ENCODE results near the gene MAP2K3.

DNA sequence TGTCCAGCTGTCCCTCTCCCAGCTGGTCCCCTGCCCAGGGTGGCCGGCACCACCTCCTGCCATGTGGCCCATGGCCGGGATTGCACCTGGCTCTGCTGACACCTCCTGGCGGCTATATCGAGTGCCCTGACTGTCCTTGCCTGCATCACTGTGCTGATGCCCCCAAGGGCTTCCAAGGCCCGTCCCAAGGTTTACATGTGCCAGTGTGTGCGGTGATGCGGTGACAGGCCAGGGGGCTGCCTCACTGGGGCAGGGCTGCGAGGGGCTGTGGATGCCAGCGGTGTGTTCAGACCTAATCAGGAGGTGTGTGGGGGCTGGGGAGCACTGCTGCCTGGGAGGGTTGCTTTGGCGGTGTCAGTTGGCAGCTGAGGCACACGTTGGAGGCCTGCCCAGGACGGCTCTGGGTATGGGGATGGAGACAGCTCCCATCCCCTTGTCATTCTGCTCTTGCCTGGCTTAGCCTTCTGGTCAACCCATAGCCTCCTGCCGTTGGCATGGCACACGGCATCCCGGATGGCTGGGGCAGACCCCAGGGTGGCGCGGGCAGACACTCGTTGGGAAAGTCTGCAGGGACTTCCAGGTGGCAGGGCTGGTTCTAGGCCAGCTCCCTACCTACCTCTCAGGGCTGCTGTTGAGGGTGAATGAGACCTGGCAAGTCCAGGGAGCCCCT, 5.5 kb downstream of the MAP2K3 start:
- TF ChIP-seq EZH2 (IDR thresholded peaks at IDR 0.05): no peak
- no peak for TF ChIP-seq POLR2AphosphoS5 (IDR thresholded peaks at IDR 0.05; ENCODE audit: borderline replicate concordance, low read depth, low read length)
